Dermis microvascular lymphatic vessel endothelial cell (primary cell): Measurements from ENCODE around the gene VRTN. TPM values are rescaled to one million over a fixed set of nuclear protein-coding genes. Genes with fewer than 3 reads are reported as not detected.
"Not testable (repeated sequence)": the region's sequence is repeated elsewhere in the genome, so short reads cannot be mapped to it uniquely, and the experiment has no call there.

Source experiments
- DNase-seq, 2 donors: peaks; one replicate each; pipeline versions ENCODE4 v3.0.0 to v3.0.0-alpha.2; 2010; ENCODE audit warnings: low read depth in 2 of 2
- total RNA-seq: library from RNA; depleted of rRNA; stranded (reverse); fragments of >200 nt; gene quantifications from 2 replicates; pipeline ENCODE4 v1.2.1, GENCODE V29; 2014

Gene VRTN
- not detected in 2 replicates for total RNA-seq

GRCh38 chr14:74348241-74348734 lies at the start of gene VRTN:
Gene VRTN, plus strand, starts transcription at chr14:74348471. Its CDS starts 8,313 bp downstream, at chr14:74356784.
- DNase-seq, result no peak

GRCh38 chr14:74299061-74299545 lies 49.2 kb upstream of the VRTN start:
- peak; percentile 66 to 74 for DNase-seq

GRCh38 chr14:74301594-74302151 lies 46.6 kb upstream of the VRTN start:
- DNase-seq, result no peak

GRCh38 chr14:74302152-74302628 lies 46.1 kb upstream of the VRTN start:
- peak; percentile 36 to 56 for DNase-seq

GRCh38 chr14:74302634-74303569 lies 45.4 kb upstream of the VRTN start, which contains the start of gene ABCD4:
Gene ABCD4, minus strand, starts transcription at chr14:74302934. Its CDS starts 22 bp downstream, at chr14:74302912.
- DNase-seq, result peak; percentile 63 to 92

- DNase-seq, result no peak
Observed at GRCh38 chr14:74308695-74309094, 39.6 kb upstream of the VRTN start.

- no peak for DNase-seq
Observed at GRCh38 chr14:74309125-74310022, 38.9 kb upstream of the VRTN start.

GRCh38 chr14:74312161-74312560 lies 36.1 kb upstream of the VRTN start:
- DNase-seq, result no peak

- DNase-seq, result no peak
Observed at GRCh38 chr14:74313601-74314000, 34.7 kb upstream of the VRTN start.

GRCh38 chr14:74314576-74314975 lies 33.7 kb upstream of the VRTN start:
- no peak for DNase-seq

- peak; percentile 9 to 29 for DNase-seq
Observed at GRCh38 chr14:74324931-74325361, 23.3 kb upstream of the VRTN start.

GRCh38 chr14:74325446-74325845 lies 22.8 kb upstream of the VRTN start:
- DNase-seq, result no peak

GRCh38 chr14:74326369-74327152 lies 21.7 kb upstream of the VRTN start:
- DNase-seq, result no peak

GRCh38 chr14:74329950-74330552 lies 18.2 kb upstream of the VRTN start:
- DNase-seq, result not testable (repeated sequence)

GRCh38 chr14:74333909-74334308 lies 14.4 kb upstream of the VRTN start:
- DNase-seq, result no peak

- DNase-seq, result no peak
Observed at GRCh38 chr14:74346341-74346740, 1.9 kb upstream of the VRTN start.

GRCh38 chr14:74347097-74347794 lies 1.0 kb upstream of the VRTN start:
- no peak for DNase-seq

GRCh38 chr14:74347795-74348100 lies 523 bp upstream of the VRTN start:
- no peak for DNase-seq

- DNase-seq, result no peak
Observed at GRCh38 chr14:74348735-74349463, 628 bp downstream of the VRTN start.
